SJSA1 (cell line): Measurements from ENCODE around the gene ZMYND8. TPM values are rescaled to one million over a fixed set of nuclear protein-coding genes. Genes with fewer than 3 reads are reported as not detected.

ENCODE experiments used
- DNase-seq, 2 experiments: peaks; one replicate each; pipeline ENCODE4 v3.0.0-alpha.2; 2015 to 2020; ENCODE audit warnings: low spot score in 2 of 2, low read depth in 1 of 2
- H3K27ac ChIP-seq: fragments of 250-450 bp; sonication (Bioruptor Pico); 2 replicates; pipeline ENCODE4 v1.5.1; 2020; ENCODE audit warnings: mild to moderate bottlenecking, moderate library complexity
- H3K27me3 ChIP-seq: fragments of 250-450 bp; sonication (Bioruptor Pico); replicated peaks from 2 replicates; pipeline ENCODE4 v1.5.1; 2020; ENCODE audit warnings: mild to moderate bottlenecking, moderate library complexity
- H3K36me3 ChIP-seq: fragments of 250-450 bp; sonication (Bioruptor Pico); 2 replicates; pipeline ENCODE4 v1.5.1; 2020; ENCODE audit warnings: mild to moderate bottlenecking
- H3K4me1 ChIP-seq: fragments of 250-450 bp; sonication (Bioruptor Pico); replicated peaks from 2 replicates; pipeline ENCODE4 v1.6.1; 2021; ENCODE audit warnings: mild to moderate bottlenecking
- H3K4me3 ChIP-seq: fragments of 250-450 bp; sonication (Bioruptor Pico); 2 replicates; pipeline ENCODE4 v1.5.1; 2020; ENCODE audit warnings: mild to moderate bottlenecking
- H3K9me3 ChIP-seq: fragments of 250-450 bp; sonication (Bioruptor Pico); replicated peaks from 2 replicates; pipeline ENCODE4 v1.5.1; 2020; ENCODE audit warnings: mild to moderate bottlenecking
- total RNA-seq: library from RNA; depleted of rRNA; stranded (reverse); fragments of >200 nt; shearing (Covaris generic); gene quantifications from 2 replicates; pipeline ENCODE4 v1.2.3, GENCODE V29; 2014

Gene ZMYND8
- total RNA-seq, 1 experiment from 2014 or later: 13.5 TPM

DNA sequence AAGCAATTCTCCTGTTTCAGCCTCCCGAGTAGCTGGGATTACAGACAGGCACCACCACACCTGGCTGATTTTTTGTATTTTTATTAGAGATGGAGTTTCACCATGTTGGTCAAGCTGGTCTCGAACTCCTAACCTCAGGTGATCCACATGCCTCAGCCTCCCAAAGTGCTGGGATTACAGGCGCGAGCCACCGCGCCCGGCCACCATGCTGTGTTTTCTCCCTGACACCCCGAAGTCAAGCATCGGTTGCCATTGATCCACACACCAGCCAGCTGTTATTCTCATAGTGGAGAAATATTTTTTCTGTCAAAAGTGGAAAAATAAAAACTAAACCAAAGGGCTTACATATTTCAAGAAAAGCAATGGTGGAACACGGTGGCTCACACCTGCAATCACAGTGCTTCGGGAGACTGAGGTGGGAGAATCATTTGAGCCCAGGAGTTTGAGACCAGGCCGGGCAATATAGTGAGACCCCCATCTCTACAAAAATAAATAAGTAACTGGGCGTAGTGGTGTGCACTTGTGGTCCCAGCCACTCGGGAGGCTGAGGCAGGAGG is 157.4 kb downstream of the ZMYND8 start:
- Histone ChIP-seq H3K27ac (no peak overlapping the region), H3K9me3 (no peaks in the 10 kb centered on the region), H3K4me1 (peaks cover 6% of the 10 kb centered on the region; the same call in 1 of the 2 replicates), H3K27me3 (no peaks in the 10 kb centered on the region), H3K36me3 (no peaks in the 10 kb centered on the region), H3K4me3 (no peak overlapping the region)
- DNase-seq: no peak

DNA sequence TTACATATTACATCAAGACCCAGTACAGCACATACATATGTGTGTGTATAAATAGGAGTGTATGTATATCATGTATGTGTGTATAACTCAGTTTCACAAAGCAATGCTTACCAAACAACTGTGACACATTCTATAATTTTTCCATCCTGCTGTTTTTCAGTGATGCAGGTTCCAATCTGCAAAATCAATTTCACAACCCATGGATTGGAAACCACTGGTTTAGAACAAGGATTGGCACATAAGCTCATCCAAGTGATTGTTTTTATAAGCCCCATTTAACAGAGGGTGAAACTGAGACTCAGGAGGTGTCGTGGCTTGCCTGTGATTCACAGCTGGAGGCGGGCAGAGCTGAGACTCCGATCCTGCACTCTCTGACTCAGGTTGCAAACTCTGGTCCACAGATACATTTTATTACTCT is 158.2 kb downstream of the ZMYND8 start:
- Histone ChIP-seq H3K27me3 (no peaks in the 10 kb centered on the region), H3K36me3 (no peaks in the 10 kb centered on the region), H3K9me3 (no peaks in the 10 kb centered on the region), H3K4me3 (no peak overlapping the region), H3K4me1 (peaks cover 6% of the 10 kb centered on the region; the same call in 1 of the 2 replicates), H3K27ac (no peak overlapping the region)
- DNase-seq: no peak

DNA sequence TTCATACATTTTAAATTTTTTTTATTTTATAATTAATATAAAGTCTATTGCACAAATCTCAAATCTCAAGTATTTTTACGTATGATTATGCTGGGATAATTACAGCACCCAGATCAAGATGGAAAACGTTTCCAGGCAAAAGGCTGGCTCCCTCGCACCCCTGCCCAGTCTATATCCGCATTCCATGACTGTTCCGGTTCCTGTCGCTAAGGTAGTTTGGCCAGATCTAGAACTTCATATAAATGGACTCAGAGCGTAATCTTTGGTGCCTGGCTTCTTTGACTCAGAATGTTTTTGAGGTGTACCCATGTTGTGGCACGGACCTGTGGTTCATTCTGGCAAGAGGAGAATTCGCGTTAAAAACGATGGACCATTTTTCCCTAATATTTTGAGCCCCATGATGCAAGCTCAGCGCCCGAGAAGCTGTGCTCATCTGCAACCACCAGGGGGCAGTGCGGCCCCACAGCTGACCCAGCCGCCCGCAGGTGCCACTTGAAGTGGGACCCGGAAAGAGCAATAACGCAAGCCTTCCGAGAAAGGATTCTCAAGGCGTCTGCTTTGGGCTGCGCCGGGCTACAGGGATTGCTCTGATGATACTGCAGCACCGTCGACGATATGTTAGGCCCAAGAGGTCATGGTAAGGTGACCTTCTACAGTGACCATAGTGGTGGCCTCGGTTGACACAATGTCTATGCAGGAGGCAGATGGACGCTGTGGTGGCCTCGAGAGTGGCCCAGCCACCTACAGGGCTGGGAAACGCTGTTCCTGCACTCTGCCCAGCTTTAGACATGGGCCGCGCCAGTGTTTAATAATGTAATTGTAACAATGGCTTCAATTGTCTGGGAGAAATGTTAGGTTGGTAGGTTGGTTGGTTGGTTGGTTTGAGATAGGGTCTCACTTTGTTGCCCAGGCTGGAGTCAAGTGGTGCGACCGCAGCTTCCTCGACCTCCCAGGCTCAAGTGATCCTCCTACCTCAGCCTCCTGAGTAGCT is 160.1 kb downstream of the ZMYND8 start:
- Histone ChIP-seq H3K9me3 (no peaks in the 10 kb centered on the region), H3K4me3 (no peak overlapping the region), H3K27me3 (no peaks in the 10 kb centered on the region), H3K4me1 (peaks cover 6% of the 10 kb centered on the region; the same call in 1 of the 2 replicates), H3K27ac (no peak overlapping the region), H3K36me3 (no peaks in the 10 kb centered on the region)
- peak; percentile 37 to 56 for DNase-seq

DNA sequence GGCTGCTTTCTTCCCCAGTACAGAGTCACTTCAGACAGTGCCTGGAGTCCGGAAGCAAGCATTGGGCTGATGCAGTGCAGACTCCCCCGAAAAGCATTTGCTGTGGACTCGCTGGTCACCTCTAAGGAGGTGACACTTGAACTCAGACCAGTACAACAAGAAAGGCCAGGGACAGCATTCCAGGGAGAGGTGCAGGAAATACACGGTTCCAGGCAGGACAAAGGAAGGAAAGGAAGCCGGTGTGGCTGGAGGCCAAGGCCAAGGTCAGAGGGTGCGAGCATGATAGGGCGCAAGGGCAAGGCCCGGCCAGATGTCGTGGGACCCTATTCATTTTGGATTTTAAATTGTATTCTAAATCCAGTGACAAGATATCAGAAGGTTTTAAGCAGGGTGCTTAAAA is 160.9 kb downstream of the ZMYND8 start:
- Histone ChIP-seq H3K9me3 (no peaks in the 10 kb centered on the region), H3K4me1 (peaks cover 3% of the 10 kb centered on the region; the same call in 1 of the 2 replicates), H3K36me3 (no peaks in the 10 kb centered on the region), H3K27me3 (no peaks in the 10 kb centered on the region), H3K27ac (no peak overlapping the region), H3K4me3 (no peak overlapping the region)
- no peak for DNase-seq

DNA sequence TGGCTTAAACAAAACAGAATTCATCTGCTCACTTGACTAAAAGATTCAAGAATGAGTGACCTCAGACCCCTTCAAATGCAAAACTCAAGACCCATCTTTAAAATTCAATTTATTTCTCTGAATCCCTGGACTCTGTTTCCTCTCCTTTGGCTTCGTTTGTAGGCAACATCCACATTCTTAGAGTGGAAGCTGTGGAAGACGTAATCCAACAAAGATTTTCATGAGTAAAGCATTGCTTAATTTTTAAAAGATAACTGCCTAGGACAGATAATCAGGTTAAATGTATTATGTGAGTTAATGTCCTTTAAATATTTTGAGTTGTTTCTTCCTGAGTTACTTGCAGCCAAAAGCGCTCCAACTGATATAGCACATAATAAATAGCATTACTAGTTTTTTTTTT is 164.5 kb downstream of the ZMYND8 start:
- DNase-seq: no peak
- 0 out of 2 replicates have a peak, but pooled peaks cover 3% of the 10 kb centered on the region for H3K4me1 ChIP-seq

GRCh38 chr20:47191074-47191673 is 165.3 kb downstream of the ZMYND8 start:
- no peak overlapping the region for H3K4me3 ChIP-seq
- no peak overlapping the region for H3K27ac ChIP-seq
- H3K27me3 ChIP-seq: 0 out of 2 replicates have a peak, but pooled peaks cover 5% of the 10 kb centered on the region
- H3K9me3 ChIP-seq: no peaks in the 10 kb centered on the region; the same call in 1 of the 2 replicates
- DNase-seq: no peak
- H3K36me3 ChIP-seq: no peaks in the 10 kb centered on the region
- H3K4me1 ChIP-seq: 0 out of 2 replicates have a peak, but pooled peaks cover 3% of the 10 kb centered on the region

More for the DNA sequence above, 164.5 kb downstream of the ZMYND8 start:
- H3K36me3 ChIP-seq: no peaks in the 10 kb centered on the region
- H3K27ac ChIP-seq: no peak overlapping the region
- H3K4me3 ChIP-seq: no peak overlapping the region
- H3K27me3 ChIP-seq: 0 out of 2 replicates have a peak, but pooled peaks cover 5% of the 10 kb centered on the region
- H3K9me3 ChIP-seq: no peaks in the 10 kb centered on the region; the same call in 1 of the 2 replicates

DNA sequence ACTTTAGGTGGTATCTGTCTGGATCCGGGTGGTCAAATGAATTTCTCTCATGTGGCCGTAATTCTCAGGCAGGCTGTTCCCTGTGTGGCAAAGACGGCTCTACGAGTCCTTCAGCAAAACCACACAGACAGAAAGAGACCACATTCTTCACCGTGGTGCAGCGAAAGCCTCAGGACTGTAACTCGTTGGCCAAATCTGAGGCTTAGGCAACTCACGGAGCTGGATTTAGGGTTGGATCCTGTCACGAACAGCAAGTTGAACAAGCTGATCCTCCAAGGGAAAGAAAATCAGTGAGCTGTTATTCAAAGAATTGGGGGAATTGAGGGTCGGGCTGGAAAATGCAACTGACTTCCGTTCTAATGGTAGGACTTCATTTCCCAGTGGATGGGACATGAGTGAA is 167.4 kb downstream of the ZMYND8 start:
- Histone ChIP-seq H3K27me3 (0 out of 2 replicates have a peak, but pooled peaks cover 5% of the 10 kb centered on the region), H3K4me1 (0 out of 2 replicates have a peak, but pooled peaks cover 3% of the 10 kb centered on the region), H3K9me3 (no peaks in the 10 kb centered on the region; the same call in 1 of the 2 replicates), H3K27ac (no peak overlapping the region), H3K4me3 (no peak overlapping the region), H3K36me3 (no peaks in the 10 kb centered on the region)
- no peak for DNase-seq

GRCh38 chr20:47188540-47188939 is 168.0 kb downstream of the ZMYND8 start:
- Histone ChIP-seq H3K27ac (no peak overlapping the region), H3K27me3 (0 out of 2 replicates have a peak, but pooled peaks cover 5% of the 10 kb centered on the region), H3K4me3 (no peak overlapping the region), H3K9me3 (no peaks in the 10 kb centered on the region; the same call in 1 of the 2 replicates), H3K36me3 (no peaks in the 10 kb centered on the region), H3K4me1 (0 out of 2 replicates have a peak, but pooled peaks cover 3% of the 10 kb centered on the region)
- no peak for DNase-seq

- Histone ChIP-seq H3K9me3 (no peaks in the 10 kb centered on the region; the same call in 1 of the 2 replicates), H3K4me3 (no peak overlapping the region), H3K36me3 (no peaks in the 10 kb centered on the region), H3K27me3 (0 out of 2 replicates have a peak, but pooled peaks cover 5% of the 10 kb centered on the region), H3K4me1 (0 out of 2 replicates have a peak, but pooled peaks cover 3% of the 10 kb centered on the region), H3K27ac (no peak overlapping the region)
- no peak for DNase-seq
Measured at GRCh38 chr20:47187450-47188195, 168.9 kb downstream of the ZMYND8 start.

DNA sequence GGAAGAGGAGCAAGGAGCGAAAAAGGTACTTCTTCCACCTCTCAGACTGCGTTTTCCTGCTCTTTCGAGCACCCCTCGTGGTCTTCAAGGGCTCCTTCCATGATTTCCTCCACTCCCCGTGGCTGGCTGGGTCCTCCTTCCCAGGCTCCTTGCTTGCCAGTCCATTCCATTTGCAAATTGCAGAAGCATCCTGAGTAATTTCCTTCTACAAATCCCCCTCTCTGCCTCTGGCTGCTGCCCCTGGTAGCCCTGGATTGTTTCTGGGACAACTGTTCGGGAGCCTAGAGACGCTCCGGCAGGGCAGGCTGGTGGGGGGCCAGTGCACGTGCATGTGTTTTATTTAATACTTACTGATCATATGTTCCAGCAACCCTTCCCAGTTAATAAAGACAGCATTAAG is 173.1 kb downstream of the ZMYND8 start:
- 0 out of 2 replicates have a peak, but pooled peaks cover under 1% of the 10 kb centered on the region for H3K4me1 ChIP-seq
- DNase-seq: no peak
- no peak overlapping the region for H3K27ac ChIP-seq
- no peak overlapping the region for H3K4me3 ChIP-seq
- H3K9me3 ChIP-seq: no peaks in the 10 kb centered on the region; the same call in 1 of the 2 replicates
- H3K27me3 ChIP-seq: no peaks in the 10 kb centered on the region
- H3K36me3 ChIP-seq: no peaks in the 10 kb centered on the region

- Histone ChIP-seq H3K27ac (no peak overlapping the region), H3K9me3 (no peaks in the 10 kb centered on the region; the same call in 1 of the 2 replicates), H3K36me3 (no peaks in the 10 kb centered on the region), H3K27me3 (no peaks in the 10 kb centered on the region), H3K4me1 (no peaks in the 10 kb centered on the region), H3K4me3 (no peak overlapping the region)
- peak in 1 of 2 experiments; percentile 30 for DNase-seq
Measured at GRCh38 chr20:47181056-47181862, 175.2 kb downstream of the ZMYND8 start.

DNA sequence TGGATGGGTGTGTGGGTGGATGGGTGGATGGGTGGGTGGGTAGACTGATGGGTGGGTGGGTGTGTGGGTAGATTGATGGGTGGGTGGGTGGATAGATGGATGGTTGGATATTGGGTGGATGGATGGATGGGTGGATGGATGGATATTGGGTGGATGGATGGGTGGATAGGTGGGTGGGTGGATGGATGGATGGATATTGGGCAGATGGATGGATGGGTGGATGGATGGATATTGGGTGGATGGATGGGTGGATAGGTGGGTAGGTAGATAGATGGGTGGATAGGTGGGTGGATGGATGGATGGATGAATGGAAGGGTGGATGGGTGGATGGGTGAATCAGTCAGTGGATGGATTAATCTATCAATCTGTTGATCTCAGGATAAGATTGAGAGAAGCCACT is 177.2 kb downstream of the ZMYND8 start:
- Histone ChIP-seq H3K4me3 (no peak overlapping the region), H3K4me1 (no peaks in the 10 kb centered on the region), H3K27ac (no peak overlapping the region), H3K27me3 (no peaks in the 10 kb centered on the region), H3K36me3 (no peaks in the 10 kb centered on the region), H3K9me3 (no peaks in the 10 kb centered on the region; the same call in 1 of the 2 replicates)
- no peak for DNase-seq
